ACC112 (cell line): ENCODE results near the gene NDE1.

Source experiments
- H2AFZ ChIP-seq: fragments of 200-600 bp; sonication (generic); one replicate; pipeline ENCODE4 v1.6.0; 2017; ENCODE audit warnings: antibody characterized with exemption, low read length; ENCODE audit not compliant: unreplicated experiment
- H3K27ac ChIP-seq: fragments of 200-600 bp; sonication (generic); 2 replicates; pipeline ENCODE4 v1.5.1; 2014; ENCODE audit warnings: low read depth, mild to moderate bottlenecking, antibody characterized with exemption, low read length, moderate library complexity
- H3K27me3 ChIP-seq: fragments of 200-600 bp; sonication (generic); 2 replicates; pipeline ENCODE4 v1.6.1; 2014; ENCODE audit warnings: mild to moderate bottlenecking, antibody characterized with exemption, low read length, moderate library complexity, mixed read lengths; ENCODE audit not compliant: insufficient read depth
- H3K36me3 ChIP-seq: fragments of 200-600 bp; sonication (generic); 2 replicates; pipeline ENCODE4 v1.6.1; 2016; ENCODE audit warnings: mild to moderate bottlenecking, antibody characterized with exemption, low read length, moderate library complexity, mixed read lengths; ENCODE audit not compliant: insufficient read depth
- H3K4me1 ChIP-seq: fragments of 200-600 bp; sonication (generic); one replicate; pipeline ENCODE4 v1.6.1; 2016; ENCODE audit warnings: low read length, mixed read lengths; ENCODE audit not compliant: insufficient read depth, unreplicated experiment, control insufficient read depth
- H3K4me3 ChIP-seq: fragments of 200-600 bp; sonication (generic); 2 replicates; pipeline ENCODE4 v1.5.1; 2014; ENCODE audit warnings: mild to moderate bottlenecking, low read depth, low read length
- H3K79me2 ChIP-seq: fragments of 200-600 bp; sonication (generic); one replicate; pipeline ENCODE4 v1.6.0; 2016; ENCODE audit warnings: low read length; ENCODE audit not compliant: control insufficient read depth, unreplicated experiment, insufficient read depth

The NDE1 gene

DNA sequence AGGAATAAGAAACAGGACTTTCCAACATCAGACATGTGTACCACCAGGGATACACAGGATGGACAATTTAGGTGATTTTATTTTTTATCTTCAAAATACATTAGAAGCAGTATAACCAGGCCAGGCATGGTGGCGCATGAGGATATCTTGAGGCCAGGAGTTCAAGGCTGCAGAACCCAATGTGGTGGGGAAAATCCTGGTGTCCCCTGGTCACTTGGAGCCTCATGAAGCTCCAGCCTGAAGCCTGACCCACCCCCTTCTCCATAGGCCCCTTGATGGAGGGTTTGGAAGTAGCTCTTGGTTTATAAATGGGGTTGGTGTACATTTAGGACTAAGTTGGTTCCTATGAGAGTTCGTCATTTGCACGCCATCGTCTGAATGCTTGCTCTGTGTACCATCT, 118.2 kb downstream of the NDE1 start:
- H3K36me3 ChIP-seq: no peaks in the 10 kb centered on the region
- no peak overlapping the region for H2AFZ ChIP-seq
- no peak overlapping the region for H3K27ac ChIP-seq
- H3K4me3 ChIP-seq: no peak overlapping the region
- peaks cover 19% of the 10 kb centered on the region for H3K27me3 ChIP-seq
- peaks cover 10% of the 10 kb centered on the region for H3K4me1 ChIP-seq
- H3K79me2 ChIP-seq: no peaks in the 10 kb centered on the region

DNA sequence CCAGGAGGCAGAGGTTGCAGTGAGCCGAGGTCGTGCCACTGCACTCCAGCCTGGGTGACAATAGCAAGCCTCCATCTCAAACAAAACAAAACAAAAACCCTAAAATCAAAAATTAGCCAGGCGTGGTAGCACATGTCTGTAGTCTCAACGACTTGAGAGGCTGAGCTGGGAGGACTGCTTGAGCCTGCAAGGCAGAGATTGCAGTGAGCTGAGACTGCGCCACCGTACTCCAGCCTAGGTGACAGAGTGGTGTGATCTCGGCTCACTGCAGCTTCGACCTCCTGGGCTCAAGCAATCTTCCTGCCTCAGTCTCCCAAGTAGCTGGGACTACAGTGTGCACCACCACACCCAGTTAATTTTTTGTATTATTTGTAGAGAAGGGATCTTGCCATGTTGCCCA, 119.2 kb downstream of the NDE1 start:
- no peaks in the 10 kb centered on the region for H3K79me2 ChIP-seq
- H3K4me3 ChIP-seq: no peak overlapping the region
- peaks cover 21% of the 10 kb centered on the region for H3K27me3 ChIP-seq
- H3K36me3 ChIP-seq: no peaks in the 10 kb centered on the region
- H3K27ac ChIP-seq: no peak overlapping the region
- peaks cover 10% of the 10 kb centered on the region for H3K4me1 ChIP-seq
- H2AFZ ChIP-seq: no peak overlapping the region

DNA sequence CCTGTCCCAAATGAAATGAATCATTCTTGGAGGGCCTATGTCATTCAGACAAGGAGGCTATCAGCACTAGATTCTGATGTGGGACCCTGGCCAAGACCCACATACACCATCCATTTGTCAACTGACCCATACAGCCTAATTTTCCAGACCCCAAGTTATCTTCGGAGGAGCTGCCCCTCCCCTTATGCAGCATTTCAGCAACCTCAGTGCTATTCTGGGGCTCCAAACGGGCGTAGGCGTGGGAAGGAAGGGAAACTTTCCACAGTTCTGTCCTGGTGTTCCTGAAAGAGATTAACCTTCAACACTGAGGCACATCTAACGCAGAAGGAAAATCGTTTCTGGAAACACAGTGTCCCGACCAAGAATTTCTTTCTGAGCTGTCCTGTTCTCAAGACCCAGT, 120.1 kb downstream of the NDE1 start:
- Histone ChIP-seq H3K79me2 (no peaks in the 10 kb centered on the region), H3K4me3 (no peak overlapping the region), H3K27ac (no peak overlapping the region), H3K27me3 (peaks cover 20% of the 10 kb centered on the region; the same call in 1 of the 2 replicates), H2AFZ (no peak overlapping the region), H3K36me3 (no peaks in the 10 kb centered on the region), H3K4me1 (peaks cover 10% of the 10 kb centered on the region)

DNA sequence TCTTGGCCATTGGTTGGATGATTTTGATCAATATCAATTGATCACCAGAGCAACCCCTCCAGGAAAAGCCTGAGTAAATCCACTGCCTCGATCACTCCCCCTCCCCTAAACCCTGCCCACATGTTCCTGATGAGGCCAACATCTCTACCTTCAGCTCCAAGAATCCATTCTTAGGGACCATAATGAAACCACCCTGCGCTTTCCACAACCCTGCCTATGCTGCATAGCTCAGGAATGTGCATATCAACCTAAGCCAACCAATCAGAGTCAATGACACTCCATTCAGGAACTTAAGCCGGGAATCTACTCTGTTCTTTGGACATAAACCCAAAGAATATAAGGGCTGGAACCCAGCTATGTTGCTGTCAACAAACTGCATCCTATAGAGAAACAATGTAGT, 120.5 kb downstream of the NDE1 start:
- H3K36me3 ChIP-seq: no peaks in the 10 kb centered on the region
- no peak overlapping the region for H3K27ac ChIP-seq
- no peak overlapping the region for H3K4me3 ChIP-seq
- peaks cover 12% of the 10 kb centered on the region for H3K4me1 ChIP-seq
- H3K79me2 ChIP-seq: no peaks in the 10 kb centered on the region
- H3K27me3 ChIP-seq: peaks cover 24% of the 10 kb centered on the region; the same call in 1 of the 2 replicates
- H2AFZ ChIP-seq: no peak overlapping the region

DNA sequence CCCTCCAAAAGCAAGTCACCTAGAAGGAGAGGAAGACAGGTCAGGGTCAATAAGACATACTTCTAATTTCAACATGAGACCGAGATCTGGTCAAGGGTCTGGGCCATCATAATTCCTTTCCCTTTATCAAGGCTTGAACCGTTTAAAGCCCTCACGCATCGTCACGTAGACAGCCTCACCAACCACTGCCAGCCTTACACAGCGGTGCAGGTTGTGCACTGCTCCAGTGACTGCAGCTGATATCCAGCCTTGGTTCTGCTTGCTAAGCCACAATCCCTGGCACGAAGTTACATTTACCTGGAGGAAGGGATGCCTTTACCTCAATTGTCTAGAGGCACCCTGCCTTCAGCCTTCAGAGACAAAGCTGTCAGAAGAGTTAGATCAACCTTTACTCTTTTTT, 121.6 kb downstream of the NDE1 start:
- H3K4me3 ChIP-seq: no peak overlapping the region
- H3K4me1 ChIP-seq: peaks cover 18% of the 10 kb centered on the region
- no peaks in the 10 kb centered on the region for H3K36me3 ChIP-seq
- no peak overlapping the region for H2AFZ ChIP-seq
- H3K79me2 ChIP-seq: no peaks in the 10 kb centered on the region
- H3K27me3 ChIP-seq: peaks cover 27% of the 10 kb centered on the region; the same call in 1 of the 2 replicates
- no peak overlapping the region for H3K27ac ChIP-seq

DNA sequence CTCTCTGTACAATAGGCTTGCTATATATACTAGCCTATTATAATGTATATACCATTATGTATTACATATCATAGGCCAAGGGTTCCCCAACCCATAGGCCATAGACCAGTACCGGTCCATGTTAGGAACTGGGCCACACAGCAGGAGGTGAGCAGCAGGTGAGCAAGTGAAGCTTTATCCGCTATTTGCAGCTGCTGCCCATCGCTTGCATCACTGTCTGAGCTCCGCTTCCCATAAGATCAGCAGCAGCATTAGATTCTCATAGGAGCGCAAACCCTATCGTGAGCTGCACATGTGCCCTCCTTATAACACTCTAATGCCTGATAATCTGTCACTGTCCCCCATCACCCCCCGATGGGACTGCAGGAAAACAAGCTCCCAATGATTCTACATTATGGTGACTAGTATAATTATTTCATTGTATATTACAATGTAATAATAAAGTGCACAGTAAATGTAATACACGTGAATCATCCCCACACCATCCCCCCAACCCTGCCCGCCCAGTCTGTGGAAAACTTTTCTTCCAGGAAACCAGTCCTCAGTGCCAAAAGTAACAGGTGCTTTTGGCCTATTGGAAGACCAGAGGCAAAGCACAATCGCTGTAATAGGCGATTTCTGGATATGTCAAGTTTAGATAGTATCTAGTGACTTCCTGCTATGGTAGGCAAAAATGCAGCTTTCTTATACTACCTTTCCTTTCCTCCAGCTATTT, 122.7 kb downstream of the NDE1 start:
- no peak overlapping the region for H2AFZ ChIP-seq
- no peak overlapping the region for H3K4me3 ChIP-seq
- peaks cover 18% of the 10 kb centered on the region for H3K4me1 ChIP-seq
- H3K79me2 ChIP-seq: no peaks in the 10 kb centered on the region
- H3K36me3 ChIP-seq: no peaks in the 10 kb centered on the region
- no peak overlapping the region for H3K27ac ChIP-seq
- H3K27me3 ChIP-seq: peaks cover 27% of the 10 kb centered on the region; the same call in 1 of the 2 replicates

DNA sequence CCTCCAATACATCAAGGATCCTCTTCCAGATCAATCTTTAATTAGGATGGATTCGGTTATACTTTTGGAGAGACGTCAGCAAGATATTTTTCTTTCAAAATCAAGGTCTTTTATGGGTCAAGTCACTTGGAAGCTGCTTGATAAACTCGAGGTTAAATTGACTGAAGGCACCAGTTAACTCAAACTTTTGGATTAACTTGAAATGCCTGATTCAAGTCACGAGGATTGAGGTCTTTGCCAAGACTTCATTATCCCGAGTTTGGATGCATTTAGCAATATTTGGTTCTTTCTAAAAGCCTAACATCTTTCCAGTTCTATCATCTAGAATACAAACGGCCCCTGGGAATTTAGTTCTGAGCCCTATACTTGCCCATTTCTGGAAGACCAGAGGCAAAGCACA, 123.9 kb downstream of the NDE1 start:
- H3K36me3 ChIP-seq: no peaks in the 10 kb centered on the region
- no peak overlapping the region for H3K4me3 ChIP-seq
- peaks cover 27% of the 10 kb centered on the region; the same call in 1 of the 2 replicates for H3K27me3 ChIP-seq
- no peak overlapping the region for H3K27ac ChIP-seq
- no peaks in the 10 kb centered on the region for H3K79me2 ChIP-seq
- no peak overlapping the region for H2AFZ ChIP-seq
- H3K4me1 ChIP-seq: peaks cover 18% of the 10 kb centered on the region

DNA sequence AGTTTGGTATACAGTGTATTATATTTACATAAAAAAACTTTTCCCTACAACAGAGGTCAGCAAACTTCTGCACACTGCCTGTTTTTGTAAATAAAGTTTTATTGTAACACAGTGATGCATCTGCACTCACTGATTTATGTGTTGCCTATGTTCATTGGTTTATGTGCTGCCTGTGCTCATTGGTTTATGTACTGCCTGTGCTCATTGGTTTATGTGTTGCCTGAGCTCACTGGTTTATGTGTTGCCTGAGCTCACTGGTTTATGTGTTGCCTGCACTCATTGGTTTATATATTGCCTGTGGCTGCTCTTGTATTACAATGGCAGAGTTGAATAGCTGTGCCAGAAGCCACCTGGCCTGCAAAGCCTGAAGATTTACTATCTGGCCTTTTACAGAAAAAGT, 125.2 kb downstream of the NDE1 start:
- no peak overlapping the region for H2AFZ ChIP-seq
- peaks cover 27% of the 10 kb centered on the region; the same call in 1 of the 2 replicates for H3K27me3 ChIP-seq
- peaks cover 14% of the 10 kb centered on the region for H3K4me1 ChIP-seq
- no peak overlapping the region for H3K27ac ChIP-seq
- H3K36me3 ChIP-seq: no peaks in the 10 kb centered on the region
- H3K4me3 ChIP-seq: no peak overlapping the region
- no peaks in the 10 kb centered on the region for H3K79me2 ChIP-seq

DNA sequence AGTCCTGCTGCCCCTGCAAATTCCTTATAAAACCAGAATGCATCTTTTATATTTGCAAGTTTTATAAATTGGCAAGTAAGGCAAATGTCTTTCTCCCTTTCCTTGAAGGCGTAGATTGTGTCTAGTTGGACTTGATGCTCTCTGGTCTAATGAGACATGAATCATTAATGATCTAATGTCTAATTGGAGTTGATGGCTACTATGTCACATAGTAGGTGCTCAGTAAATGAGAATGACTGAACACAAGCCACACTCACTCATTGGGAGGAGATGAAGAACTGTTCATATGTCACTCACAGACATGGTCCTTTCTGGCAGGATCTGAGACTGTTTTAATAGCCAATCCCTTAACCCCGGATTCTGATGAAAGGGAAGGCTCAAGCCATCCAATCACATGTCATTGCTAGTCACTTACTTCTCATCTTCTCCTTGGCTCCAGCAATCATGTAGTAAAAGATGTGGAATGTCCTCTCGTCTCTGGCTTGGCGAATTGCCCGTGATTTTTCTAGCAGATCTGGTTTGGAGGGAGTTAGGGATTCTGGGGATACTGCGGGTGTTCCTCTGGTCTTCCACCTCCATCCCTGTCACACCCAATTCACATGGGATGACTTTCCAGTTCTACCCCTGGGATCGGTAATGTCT, 125.7 kb downstream of the NDE1 start:
- H3K79me2 ChIP-seq: no peaks in the 10 kb centered on the region

More for the DNA sequence above, 125.7 kb downstream of the NDE1 start:
- Histone ChIP-seq H3K27ac (no peak overlapping the region), H3K27me3 (peaks cover 24% of the 10 kb centered on the region; the same call in 1 of the 2 replicates), H3K4me3 (no peak overlapping the region), H3K36me3 (no peaks in the 10 kb centered on the region), H3K4me1 (peaks cover 8% of the 10 kb centered on the region), H2AFZ (no peak overlapping the region)
